OCI-LY7 (cell line): ENCODE results near the gene CEACAM3. TPM values are rescaled to one million over a fixed set of nuclear protein-coding genes. Genes with fewer than 3 reads are reported as not detected.
"Not testable (repeated sequence)": the region's sequence is repeated elsewhere in the genome, so short reads cannot be mapped to it uniquely, and the experiment has no call there.

ENCODE experiments used
- BruUV-seq: library from RNA; stranded (reverse); fragments of 400-500 nt; replicated peaks from 2 replicates; lab custom pipeline; 2021; lab: Mats Ljungman, UMichigan
- CTCF ChIA-PET: fragments of 300-600 bp; sonication (Branson Sonifier 250); formaldehyde crosslinking; loops from one replicate; lab custom pipeline; 2022; ENCODE audit warnings: antibody characterized with exemption; ENCODE audit not compliant: unreplicated experiment; lab: Charles Lee
- POLR2A ChIA-PET: fragments of 300-600 bp; sonication (Branson Sonifier 250); formaldehyde crosslinking; loops from one replicate; lab custom pipeline; 2022; ENCODE audit warnings: antibody characterized with exemption; lab: Charles Lee
- DNase-seq: peaks from one replicate; pipeline ENCODE4 v3.0.0-alpha.2; 2015; ENCODE audit warnings: low spot score
- H2AFZ ChIP-seq: fragments of 200-600 bp; sonication (generic), shearing (Covaris generic); 2 replicates; pipeline ENCODE4 v1.6.1; 2014; ENCODE audit warnings: mild to moderate bottlenecking, antibody characterized with exemption, low read length, moderate library complexity
- H3K27ac ChIP-seq: fragments of 200-600 bp; sonication (generic); 2 replicates; pipeline ENCODE4 v1.5.1; 2014; ENCODE audit warnings: mixed run types, low read depth, mild to moderate bottlenecking, moderate library complexity, low read length, inconsistent platforms; ENCODE audit not compliant: poor library complexity, severe bottlenecking
- H3K36me3 ChIP-seq: fragments of 200-600 bp; sonication (generic); 2 replicates; pipeline ENCODE4 v1.6.1; 2014; ENCODE audit warnings: mild to moderate bottlenecking, antibody characterized with exemption, low read length, moderate library complexity, mixed read lengths; ENCODE audit not compliant: insufficient read depth
- H3K4me1 ChIP-seq: fragments of 200-600 bp; sonication (generic); 2 replicates; pipeline ENCODE4 v1.5.1; 2014; ENCODE audit warnings: mild to moderate bottlenecking, low read length; ENCODE audit not compliant: insufficient read depth, poor library complexity, severe bottlenecking
- H3K4me2 ChIP-seq: fragments of 200-600 bp; sonication (generic); 2 replicates; pipeline ENCODE4 v1.6.1; 2014; ENCODE audit warnings: mild to moderate bottlenecking, low read length
- H3K4me3 ChIP-seq: fragments of 200-600 bp; sonication (generic); 2 replicates; pipeline ENCODE4 v1.5.1; 2014; ENCODE audit warnings: mild to moderate bottlenecking, low read depth, low read length; ENCODE audit not compliant: poor library complexity, severe bottlenecking
- H3K79me2 ChIP-seq: fragments of 200-600 bp; sonication (generic); 2 replicates; pipeline ENCODE4 v1.6.1; 2016; ENCODE audit warnings: low read depth, mild to moderate bottlenecking, low read length, moderate library complexity, mixed read lengths; ENCODE audit not compliant: insufficient read depth
- H3K9me2 ChIP-seq: fragments of 200-600 bp; sonication (generic); 2 replicates; pipeline ENCODE4 v1.6.1; 2016; ENCODE audit warnings: mild to moderate bottlenecking, low read length, mixed read lengths; ENCODE audit not compliant: insufficient read depth
- H3K9me3 ChIP-seq: fragments of 200-600 bp; sonication (generic); 2 replicates; pipeline ENCODE4 v1.6.1; 2014; ENCODE audit warnings: mild to moderate bottlenecking, mixed run types, low read length, mixed read lengths
- H4K20me1 ChIP-seq: fragments of 200-600 bp; sonication (generic); 2 replicates; pipeline ENCODE4 v1.6.1; 2014; ENCODE audit warnings: mild to moderate bottlenecking, antibody characterized with exemption, low read length, moderate library complexity, mixed read lengths; ENCODE audit not compliant: insufficient read depth
- EZH2phosphoT487 ChIP-seq: fragments of 200-600 bp; sonication (generic); IDR thresholded peaks from 2 replicates; pipeline ENCODE4 v1.6.1; 2018; ENCODE audit warnings: low read depth, borderline replicate concordance, mild to moderate bottlenecking, mixed run types, antibody characterized with exemption, low read length, moderate library complexity, mixed read lengths
- intact Hi-C: fragments of 100-400 bp; cut with micrococcal nuclease; formaldehyde crosslinking; loops from one replicate; pipeline ENCODE4 v1.10.0; 2022; ENCODE audit not compliant: unreplicated experiment
- total RNA-seq, 2 experiments: library from RNA; depleted of rRNA in 1 of 2; stranded (reverse); fragments of >200 nt in 1 of 2; shearing (Covaris generic) in 1 of 2; gene quantifications; 2 replicates each; pipeline ENCODE4 v1.2.3, GENCODE V29; 2014 to 2022
- TF ChIP-seq, protein P1 (sequence below): fragments of 200-600 bp; sonication (generic); conservative IDR thresholded peaks from 2 replicates; pipeline ENCODE4 v1.5.1; 2014; ENCODE audit warnings: mild to moderate bottlenecking, antibody characterized with exemption, low read length, moderate library complexity, mixed read lengths

CEACAM3 gene
- total RNA-seq, 2 experiments from 2014 or later: not detected

DNA sequence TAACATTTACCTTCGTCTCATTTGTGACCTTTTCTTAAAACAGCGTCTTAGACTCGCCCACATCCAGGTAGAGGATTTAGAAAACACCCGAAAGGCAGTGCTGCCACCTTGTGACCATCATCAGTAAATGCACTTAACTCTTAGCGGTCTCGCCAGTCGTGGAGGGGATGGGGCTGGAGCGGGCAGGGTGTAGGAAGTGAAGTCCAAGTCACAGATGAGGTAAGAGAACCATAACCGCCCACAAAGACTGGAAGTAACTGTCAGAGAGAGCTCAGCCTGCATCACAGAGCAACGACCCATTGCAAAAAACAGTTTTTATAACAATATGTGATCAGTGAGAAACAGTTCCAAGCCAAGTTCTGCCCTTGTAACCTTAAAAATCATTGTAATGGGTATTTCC lies 10.7 kb upstream of the CEACAM3 start:
- Histone ChIP-seq H2AFZ (peak overlapping the region; percentile 98), H3K79me2 (no peaks in the 10 kb centered on the region), H3K36me3 (no peaks in the 10 kb centered on the region), H3K9me2 (no peaks in the 10 kb centered on the region), H3K4me1 (peaks cover 22% of the 10 kb centered on the region), H4K20me1 (no peaks in the 10 kb centered on the region), H3K27ac (no peak overlapping the region), H3K4me3 (peak overlapping the region; percentile 15), H3K4me2 (peak overlapping the region; percentile 52), H3K9me3 (no peaks in the 10 kb centered on the region)
- ChIA-PET POLR2A (interaction anchor here (1.1 to 1.4 kb wide), 2 partner anchors 10 to 60 kb away, joined by 3 read pairs; partner anchors contain the start of gene CEACAM3), CTCF (interaction anchor here (0.7 kb wide), 1 partner anchor 34 kb away, joined by 4 read pairs; no protein-coding TSS in a partner anchor)
- BruUV-seq: no TSS peak
- TF ChIP-seq EZH2phosphoT487: no peak
- TF ChIP-seq, protein P1, sequence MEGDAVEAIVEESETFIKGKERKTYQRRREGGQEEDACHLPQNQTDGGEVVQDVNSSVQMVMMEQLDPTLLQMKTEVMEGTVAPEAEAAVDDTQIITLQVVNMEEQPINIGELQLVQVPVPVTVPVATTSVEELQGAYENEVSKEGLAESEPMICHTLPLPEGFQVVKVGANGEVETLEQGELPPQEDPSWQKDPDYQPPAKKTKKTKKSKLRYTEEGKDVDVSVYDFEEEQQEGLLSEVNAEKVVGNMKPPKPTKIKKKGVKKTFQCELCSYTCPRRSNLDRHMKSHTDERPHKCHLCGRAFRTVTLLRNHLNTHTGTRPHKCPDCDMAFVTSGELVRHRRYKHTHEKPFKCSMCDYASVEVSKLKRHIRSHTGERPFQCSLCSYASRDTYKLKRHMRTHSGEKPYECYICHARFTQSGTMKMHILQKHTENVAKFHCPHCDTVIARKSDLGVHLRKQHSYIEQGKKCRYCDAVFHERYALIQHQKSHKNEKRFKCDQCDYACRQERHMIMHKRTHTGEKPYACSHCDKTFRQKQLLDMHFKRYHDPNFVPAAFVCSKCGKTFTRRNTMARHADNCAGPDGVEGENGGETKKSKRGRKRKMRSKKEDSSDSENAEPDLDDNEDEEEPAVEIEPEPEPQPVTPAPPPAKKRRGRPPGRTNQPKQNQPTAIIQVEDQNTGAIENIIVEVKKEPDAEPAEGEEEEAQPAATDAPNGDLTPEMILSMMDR: peak; percentile 94
- intact Hi-C loops: loop anchor here (1.0 to 2.0 kb wide), 2 partner anchors 32 to 35 kb away; no protein-coding TSS in a partner anchor
- peak; percentile 88 for DNase-seq

GRCh38 chr19:41787055-41787454 lies 9.3 kb upstream of the CEACAM3 start:
- CTCF ChIA-PET: no interaction called here
- Histone ChIP-seq H3K4me3 (no peak overlapping the region), H3K4me2 (no peak overlapping the region), H3K36me3 (no peaks in the 10 kb centered on the region), H4K20me1 (no peaks in the 10 kb centered on the region), H3K4me1 (peaks cover 22% of the 10 kb centered on the region), H3K27ac (no peak overlapping the region), H2AFZ (no peak overlapping the region), H3K79me2 (no peaks in the 10 kb centered on the region), H3K9me2 (no peaks in the 10 kb centered on the region), H3K9me3 (no peaks in the 10 kb centered on the region)
- BruUV-seq: no TSS peak
- POLR2A ChIA-PET: interaction anchor here (1.4 kb wide), 1 partner anchor 9 kb away, joined by 3 read pairs; the partner anchor contains the start of gene CEACAM3
- DNase-seq: no peak
- no peak for TF ChIP-seq EZH2phosphoT487
- TF ChIP-seq, protein P1: no peak
- intact Hi-C loops: no loop called here

DNA sequence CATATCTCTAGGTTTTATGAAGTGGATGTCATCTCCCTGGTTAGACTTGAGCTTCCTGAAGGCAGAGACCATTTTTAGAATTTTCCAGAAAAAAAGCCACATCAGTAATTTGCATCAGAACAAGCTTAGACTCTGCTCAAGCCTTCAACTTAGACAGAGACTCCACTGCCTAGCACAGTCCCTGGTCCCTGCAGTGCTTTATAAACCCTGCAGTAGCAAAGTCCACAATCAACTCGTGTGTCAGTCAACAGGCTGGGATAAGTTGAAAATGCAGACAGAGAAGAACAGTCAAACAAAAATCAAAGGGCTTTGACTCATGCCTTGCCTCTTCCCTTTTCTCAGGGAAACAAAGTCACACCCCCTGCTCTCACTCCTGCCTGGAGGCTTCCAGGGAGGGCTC lies 7.9 kb upstream of the CEACAM3 start:
- H3K4me3 ChIP-seq, H3K36me3 ChIP-seq, H2AFZ ChIP-seq, CTCF ChIA-PET, H3K4me2 ChIP-seq, H3K9me2 ChIP-seq, intact Hi-C loops, H3K79me2 ChIP-seq, POLR2A ChIA-PET, H3K9me3 ChIP-seq, H4K20me1 ChIP-seq, DNase-seq, BruUV-seq, H3K27ac ChIP-seq: not testable (repeated sequence)
- peaks cover 20% of the 10 kb centered on the region for H3K4me1 ChIP-seq

GRCh38 chr19:41789053-41789452 lies 7.3 kb upstream of the CEACAM3 start:
- H3K79me2 ChIP-seq, BruUV-seq, H3K4me3 ChIP-seq, DNase-seq, H3K4me2 ChIP-seq, H2AFZ ChIP-seq, H3K9me3 ChIP-seq, H3K27ac ChIP-seq, CTCF ChIA-PET, intact Hi-C loops, H3K9me2 ChIP-seq, POLR2A ChIA-PET, H4K20me1 ChIP-seq, H3K36me3 ChIP-seq: not testable (repeated sequence)
- H3K4me1 ChIP-seq: peaks cover 15% of the 10 kb centered on the region
